GM19324 (cell line): ENCODE data around the gene GALNT11.
A peak's percentile ranks its signal among the peaks of the same experiment; 100 is the strongest.
"Not testable (repeated sequence)": the region's sequence is repeated elsewhere in the genome, so short reads cannot be mapped to it uniquely, and the experiment has no call there.

ENCODE experiments used
- ATAC-seq: cut with Tn5 transposase; IDR thresholded peaks from one replicate; pipeline ENCODE4 v1.9.1; 2021; ENCODE audit warnings: mild to moderate bottlenecking, moderate library complexity; ENCODE audit not compliant: unreplicated experiment, low FRiP score

GALNT11 gene

DNA sequence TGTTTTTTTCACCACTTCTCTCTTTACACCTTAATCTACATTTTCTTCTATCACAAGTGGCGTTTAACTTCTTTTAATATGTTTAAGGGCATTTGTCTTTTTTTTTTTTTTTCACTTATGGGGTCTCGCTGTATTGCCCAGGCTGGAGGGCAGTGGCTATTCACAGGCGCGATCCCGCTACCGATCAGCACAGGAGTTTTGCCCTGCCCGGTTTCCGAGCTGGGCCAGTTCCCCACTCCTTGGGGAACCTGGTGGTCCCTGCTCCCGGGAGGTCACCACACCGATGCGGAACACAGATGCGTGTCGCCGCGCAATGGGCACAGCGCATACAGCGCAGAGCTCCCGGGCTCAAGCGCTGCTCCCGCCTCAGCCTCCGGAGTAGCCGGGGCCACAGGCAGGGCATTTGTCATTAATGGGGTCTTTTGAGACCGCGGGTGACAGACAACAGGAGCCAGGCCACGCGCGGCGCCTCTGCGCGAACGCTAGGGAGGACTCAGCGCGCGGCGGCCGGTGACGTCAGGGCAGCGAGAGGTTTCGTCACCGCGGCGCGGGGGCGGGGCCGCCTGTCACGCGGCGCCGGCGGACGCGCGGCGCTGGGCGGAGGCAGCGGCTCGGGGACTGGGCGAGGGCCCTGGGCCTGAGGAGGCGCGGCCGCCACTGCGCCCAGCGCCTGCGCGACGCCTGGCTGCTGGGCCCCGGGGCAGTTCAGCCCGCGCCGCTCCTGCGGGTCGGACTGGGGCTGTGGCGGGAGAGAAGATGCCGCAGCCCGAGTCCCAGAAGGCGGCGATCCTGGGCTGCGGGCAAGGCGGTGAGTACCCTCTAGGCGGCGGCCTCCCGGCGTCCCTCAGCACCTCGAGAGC is at the start of gene GALNT11:
Gene GALNT11 (plus strand): TSS at position 598 of the 860 bp plus-strand sequence. CDS start 68,554 bp downstream, outside the sequence.
- peak; percentile 98 for ATAC-seq

GRCh38 chr7:151978616-151979015 is 46.9 kb upstream of the GALNT11 start:
- ATAC-seq = no peak

- ATAC-seq = no peak
Measured at GRCh38 chr7:151981223-151981622, 44.3 kb upstream of the GALNT11 start.

DNA sequence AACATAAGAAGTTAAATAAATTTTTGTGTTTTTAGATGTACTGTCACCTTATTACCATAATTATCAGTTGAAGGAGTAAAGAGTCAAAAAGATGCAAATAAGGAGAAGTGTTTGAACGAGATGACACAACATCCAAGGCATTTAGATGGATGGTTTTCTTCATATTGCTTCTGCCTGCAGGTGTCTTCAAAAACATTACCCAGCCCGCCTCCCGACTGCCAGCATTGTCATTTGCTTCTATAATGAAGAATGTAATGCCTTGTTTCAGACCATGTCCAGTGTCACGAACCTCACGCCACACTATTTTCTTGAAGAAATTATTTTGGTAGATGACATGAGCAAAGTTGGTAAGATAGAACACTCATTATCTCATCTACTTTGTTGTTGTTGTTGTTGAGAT is 42.7 kb upstream of the GALNT11 start:
- no peak for ATAC-seq

GRCh38 chr7:151984612-151985011 is 40.9 kb upstream of the GALNT11 start:
- no peak for ATAC-seq

GRCh38 chr7:151987748-151988529 is 37.5 kb upstream of the GALNT11 start:
- no peak for ATAC-seq

DNA sequence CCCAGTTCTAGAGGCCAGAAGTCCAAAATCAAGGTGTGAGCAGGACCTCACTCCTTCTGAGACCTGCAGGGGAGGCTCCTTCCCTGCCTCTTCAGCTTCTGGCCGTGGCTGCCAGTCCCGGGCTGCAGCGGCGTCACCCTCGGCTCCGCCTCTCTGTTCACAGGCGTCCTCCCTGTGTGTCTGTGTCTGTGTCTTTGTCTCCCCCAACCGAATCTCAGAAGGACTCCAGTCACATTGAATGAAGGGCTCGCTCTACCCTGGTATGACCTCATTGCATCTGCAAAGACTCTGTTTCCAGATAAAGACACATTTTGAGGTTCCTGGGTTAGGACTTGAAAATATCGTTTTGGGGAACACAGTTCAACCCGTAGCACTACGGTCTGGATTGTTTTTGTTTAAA is 33.1 kb upstream of the GALNT11 start:
- ATAC-seq = no peak

DNA sequence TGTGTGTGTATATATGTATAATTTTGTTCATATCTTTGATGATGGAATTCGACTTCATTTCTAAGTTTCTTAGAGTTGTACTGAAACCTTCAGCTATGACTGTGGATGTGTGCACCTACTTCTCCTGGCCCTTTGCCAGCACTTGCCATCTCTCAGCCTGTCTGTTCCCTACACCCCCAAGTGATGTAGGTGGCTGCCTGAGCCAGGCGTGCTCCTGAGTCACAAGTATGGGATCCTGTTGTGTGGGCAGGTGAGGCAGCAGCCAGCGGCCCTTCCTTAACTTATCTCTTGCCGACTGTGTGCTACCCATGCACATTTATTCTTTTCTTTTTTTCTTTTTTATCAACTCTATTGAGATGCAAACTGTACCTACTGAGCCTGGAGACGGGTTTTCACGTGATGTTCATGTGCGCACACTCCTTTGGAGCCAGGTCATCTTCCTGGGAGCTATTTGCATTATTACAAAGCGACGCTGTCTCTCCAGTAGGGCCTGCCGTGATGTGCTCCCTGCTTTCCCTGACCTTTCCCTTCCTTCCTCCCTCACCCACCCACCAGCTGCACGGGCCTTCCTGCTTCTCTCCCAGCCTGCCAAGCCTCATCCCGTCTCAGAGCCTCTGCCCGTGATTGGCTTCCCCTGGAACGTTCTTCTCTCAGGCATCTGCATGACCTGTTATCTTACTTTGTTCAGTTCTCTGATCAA is 31.3 kb upstream of the GALNT11 start:
- no peak for ATAC-seq

- ATAC-seq = no peak
Measured at GRCh38 chr7:151999424-152000090, 25.9 kb upstream of the GALNT11 start.

DNA sequence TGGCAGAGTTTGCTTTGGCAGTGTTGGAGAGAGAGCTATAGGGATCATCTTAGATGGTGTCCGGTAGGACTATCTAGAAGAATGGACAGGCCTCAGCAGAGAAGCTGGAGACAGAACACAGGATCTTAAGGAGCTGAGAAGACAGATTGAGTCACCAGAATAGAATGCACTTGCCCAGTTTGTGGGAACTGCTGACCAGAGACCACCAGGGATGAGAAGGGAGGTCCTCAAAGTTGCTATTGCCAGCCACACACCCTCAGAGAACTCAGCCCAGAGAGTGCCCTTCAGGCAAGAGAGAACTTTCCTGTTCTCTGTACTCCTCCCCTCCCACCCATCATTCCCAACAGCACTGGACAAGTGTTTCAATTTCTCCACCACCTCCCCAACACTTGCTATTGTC is 25.3 kb upstream of the GALNT11 start:
- no peak for ATAC-seq

- ATAC-seq = no peak
Measured at GRCh38 chr7:152006336-152006735, 19.1 kb upstream of the GALNT11 start.

- ATAC-seq = no peak
Measured at GRCh38 chr7:152011860-152012259, 13.6 kb upstream of the GALNT11 start.

- no peak for ATAC-seq
Measured at GRCh38 chr7:152013230-152013629, 12.2 kb upstream of the GALNT11 start.

GRCh38 chr7:152013974-152014373 is 11.5 kb upstream of the GALNT11 start:
- ATAC-seq = no peak

- ATAC-seq = no peak
Measured at GRCh38 chr7:152014722-152015121, 10.8 kb upstream of the GALNT11 start.

DNA sequence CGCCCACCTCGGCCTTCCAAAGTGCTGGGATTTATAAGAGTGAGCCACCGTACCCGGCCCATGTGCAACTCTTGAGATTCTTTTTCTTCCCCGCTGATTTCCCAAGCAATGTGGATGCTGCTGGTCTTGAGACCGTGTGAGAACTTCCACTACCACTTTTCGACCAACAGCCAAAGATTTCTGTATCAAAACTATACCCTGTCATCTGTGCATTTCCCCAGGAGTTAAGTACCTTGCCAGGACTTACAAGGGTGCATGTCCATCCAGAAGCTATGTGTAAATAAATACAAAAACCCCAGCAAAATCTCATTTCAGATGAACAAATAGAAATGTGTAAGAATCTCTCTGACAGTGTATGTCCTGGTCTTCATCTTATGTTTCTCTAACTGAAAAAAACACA is 9.9 kb upstream of the GALNT11 start:
- no peak for ATAC-seq

GRCh38 chr7:152016947-152017346 is 8.5 kb upstream of the GALNT11 start:
- ATAC-seq = no peak

- not testable (repeated sequence) for ATAC-seq
Measured at GRCh38 chr7:152017683-152018082, 7.8 kb upstream of the GALNT11 start.

DNA sequence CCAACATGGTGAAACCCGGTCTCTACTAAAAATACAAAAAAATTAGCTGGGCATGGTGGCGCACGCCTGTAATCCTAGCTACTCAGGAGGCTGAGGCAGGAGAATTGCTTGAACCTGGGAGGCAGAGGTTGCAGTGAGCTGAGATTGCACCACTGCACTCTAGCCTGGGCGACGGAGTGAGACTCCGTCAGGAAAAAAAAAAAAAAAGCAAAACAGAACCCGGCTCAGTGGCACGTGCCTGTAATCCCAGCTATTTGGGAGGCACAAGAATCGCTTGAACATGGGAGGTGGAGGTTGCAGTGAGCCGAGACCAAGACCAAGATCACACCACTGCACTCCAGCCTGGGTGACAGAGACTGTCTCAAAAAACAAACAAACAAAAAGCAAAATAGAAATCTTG is 3.7 kb upstream of the GALNT11 start:
- ATAC-seq = not testable (repeated sequence)
